ENCODE measurements around the gene ARHGAP22.

Gene ARHGAP22

DNA sequence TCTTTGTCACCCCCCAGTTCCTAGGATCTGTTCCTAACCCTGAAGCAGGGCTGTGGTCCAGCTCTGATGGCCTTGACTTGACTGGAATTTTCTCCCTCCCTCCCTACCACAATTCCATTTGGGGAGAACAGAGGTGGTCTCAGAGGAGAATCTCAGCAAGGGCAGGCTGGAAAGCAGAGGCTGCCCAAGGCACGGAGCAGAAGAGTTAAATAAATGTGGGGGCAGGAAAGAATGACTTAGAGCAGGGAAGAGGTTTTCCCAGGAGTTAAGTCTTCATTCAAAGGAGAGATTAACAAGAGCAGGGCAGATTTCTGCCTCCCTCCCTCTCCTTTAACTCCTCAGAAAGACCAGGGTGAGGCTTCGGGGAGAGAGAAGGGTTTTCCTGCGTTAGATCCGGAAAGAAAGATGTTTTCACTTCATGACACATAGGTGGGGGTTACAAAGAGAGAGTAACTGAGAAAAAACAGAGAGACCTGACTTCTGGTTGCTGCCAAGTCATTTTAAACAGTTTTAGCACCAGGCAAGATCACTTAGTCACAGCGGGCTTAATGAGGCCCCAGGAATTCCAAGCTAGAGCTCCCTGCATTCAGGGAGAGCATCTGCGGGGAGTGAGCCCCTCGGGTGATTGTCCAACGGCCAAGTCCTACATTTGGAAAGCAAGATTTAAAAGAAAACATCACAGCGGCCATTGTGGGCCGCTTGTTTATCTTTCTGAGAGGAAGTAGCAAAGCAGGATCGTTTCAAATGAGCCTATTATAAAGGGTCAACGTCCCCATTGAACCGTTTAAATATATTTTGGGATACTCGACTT is 78.7 kb downstream of the ARHGAP22 start:
- TF ChIP-seq, protein P1, sequence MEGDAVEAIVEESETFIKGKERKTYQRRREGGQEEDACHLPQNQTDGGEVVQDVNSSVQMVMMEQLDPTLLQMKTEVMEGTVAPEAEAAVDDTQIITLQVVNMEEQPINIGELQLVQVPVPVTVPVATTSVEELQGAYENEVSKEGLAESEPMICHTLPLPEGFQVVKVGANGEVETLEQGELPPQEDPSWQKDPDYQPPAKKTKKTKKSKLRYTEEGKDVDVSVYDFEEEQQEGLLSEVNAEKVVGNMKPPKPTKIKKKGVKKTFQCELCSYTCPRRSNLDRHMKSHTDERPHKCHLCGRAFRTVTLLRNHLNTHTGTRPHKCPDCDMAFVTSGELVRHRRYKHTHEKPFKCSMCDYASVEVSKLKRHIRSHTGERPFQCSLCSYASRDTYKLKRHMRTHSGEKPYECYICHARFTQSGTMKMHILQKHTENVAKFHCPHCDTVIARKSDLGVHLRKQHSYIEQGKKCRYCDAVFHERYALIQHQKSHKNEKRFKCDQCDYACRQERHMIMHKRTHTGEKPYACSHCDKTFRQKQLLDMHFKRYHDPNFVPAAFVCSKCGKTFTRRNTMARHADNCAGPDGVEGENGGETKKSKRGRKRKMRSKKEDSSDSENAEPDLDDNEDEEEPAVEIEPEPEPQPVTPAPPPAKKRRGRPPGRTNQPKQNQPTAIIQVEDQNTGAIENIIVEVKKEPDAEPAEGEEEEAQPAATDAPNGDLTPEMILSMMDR (IDR thresholded peaks at IDR 0.05; ENCODE audit: borderline replicate concordance, insufficient read depth, low read depth, low read length) = no peak
- H3K4me3 ChIP-seq (ENCODE audit: low read depth, low read length) = no peak overlapping the region

DNA sequence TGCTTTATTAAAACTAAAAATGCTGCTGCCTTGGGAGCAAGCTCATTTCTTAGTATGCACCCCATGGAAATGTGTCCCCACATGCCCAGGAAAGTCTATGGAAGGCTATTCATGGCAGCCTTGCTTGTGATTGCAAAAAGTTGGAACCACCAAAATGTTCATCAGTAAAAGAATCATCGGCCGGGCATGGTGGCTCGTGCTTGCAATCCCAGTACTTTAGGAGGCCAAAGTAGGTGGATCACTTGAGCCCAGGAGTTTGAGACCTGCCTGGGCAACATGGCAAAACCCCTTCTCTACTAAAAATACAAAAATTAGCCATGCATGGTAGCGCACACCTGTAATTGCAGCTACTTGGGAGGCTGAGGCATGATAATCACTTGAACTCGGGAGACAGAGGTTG is 79.8 kb downstream of the ARHGAP22 start:
- TF ChIP-seq, protein P1 (IDR thresholded peaks at IDR 0.05; ENCODE audit: borderline replicate concordance, insufficient read depth, low read depth, low read length) = no peak
- no peak overlapping the region for H3K4me3 ChIP-seq (ENCODE audit: low read depth, low read length)

DNA sequence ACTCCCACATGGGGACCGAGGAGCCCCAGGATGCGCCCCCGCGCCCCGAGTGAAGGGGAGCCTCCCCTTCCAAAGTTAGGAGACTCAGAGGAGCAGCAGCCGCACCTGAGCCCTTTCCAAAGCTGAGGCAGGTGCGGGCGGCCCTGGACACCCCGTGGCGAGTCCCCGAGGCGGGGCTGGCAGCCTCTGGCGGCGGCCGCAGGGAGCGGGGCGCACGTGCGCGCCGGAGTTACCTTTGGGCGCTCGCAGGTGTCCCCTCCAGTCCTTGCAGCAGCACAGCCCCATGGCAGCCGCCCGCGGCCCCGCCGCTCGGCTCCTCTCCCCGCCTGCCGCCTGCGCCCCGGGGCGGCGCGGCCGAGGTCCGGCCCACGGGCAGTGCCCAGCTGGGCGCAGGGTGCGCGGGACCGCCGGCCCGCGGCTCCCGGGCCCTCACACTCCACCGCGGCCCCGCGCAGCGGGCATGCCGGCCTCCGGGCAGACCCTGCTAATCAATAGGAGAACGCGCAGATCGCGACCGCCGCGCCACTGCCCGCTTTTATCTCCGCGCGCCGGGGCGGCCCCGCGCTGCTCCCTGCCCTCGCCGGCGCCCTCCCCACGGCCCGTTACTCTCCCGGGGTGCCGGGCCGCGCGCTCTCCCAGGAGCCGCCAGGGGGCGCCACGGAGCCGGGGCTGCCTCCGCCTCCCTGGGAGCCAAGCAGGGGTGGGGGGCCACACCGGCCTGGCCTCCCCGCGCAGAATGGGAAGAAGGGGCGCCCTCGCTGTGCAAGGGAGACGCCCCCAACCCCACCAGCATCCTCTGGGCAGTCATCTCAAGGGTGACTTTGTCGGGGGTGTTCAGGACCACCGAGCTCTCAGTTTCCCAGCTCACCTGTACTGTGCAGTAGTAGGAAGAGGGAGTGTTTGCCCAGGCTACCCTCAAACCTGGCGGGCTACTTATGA is 80.8 kb downstream of the ARHGAP22 start:
- TF ChIP-seq, protein P1 (IDR thresholded peaks at IDR 0.05; ENCODE audit: borderline replicate concordance, insufficient read depth, low read depth, low read length) = peak; percentile 66

DNA sequence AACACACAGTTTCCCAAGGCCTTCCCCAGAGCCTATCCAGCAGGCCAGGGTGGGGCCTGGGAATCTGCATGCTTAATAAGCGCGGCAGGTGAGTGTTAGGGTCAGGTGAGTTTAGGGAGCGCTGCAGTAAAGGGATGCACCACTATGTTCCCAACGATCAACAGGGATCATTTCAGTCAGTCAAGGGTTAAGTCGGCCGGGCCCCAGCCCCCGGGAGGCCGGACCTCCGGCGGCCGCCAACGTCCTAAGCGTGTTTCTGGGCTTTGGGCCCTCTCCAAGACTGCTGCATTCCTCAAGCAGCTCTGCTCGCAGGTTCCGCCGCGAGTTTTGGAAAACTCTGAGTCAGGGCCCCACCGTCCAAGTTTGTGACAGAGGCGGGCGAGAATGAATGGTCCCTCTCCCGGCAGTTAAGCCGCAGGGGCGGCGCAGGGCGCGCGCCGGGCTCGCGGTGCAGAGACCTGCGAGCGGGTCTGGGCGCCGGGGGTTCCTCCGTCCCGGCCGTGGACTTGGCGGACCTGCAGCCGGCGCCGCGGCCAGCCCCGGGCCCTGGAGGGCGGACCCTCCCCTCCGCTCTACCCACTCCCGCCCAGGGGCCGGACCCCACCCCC is 81.6 kb downstream of the ARHGAP22 start:
- TF ChIP-seq, protein P1 (IDR thresholded peaks at IDR 0.05; ENCODE audit: borderline replicate concordance, insufficient read depth, low read depth, low read length) = no peak
- H3K4me3 ChIP-seq (ENCODE audit: low read depth, low read length) = no peak overlapping the region

More for the DNA sequence above, 80.8 kb downstream of the ARHGAP22 start:
- H3K4me3 ChIP-seq (ENCODE audit: low read depth, low read length) = no peak overlapping the region

DNA sequence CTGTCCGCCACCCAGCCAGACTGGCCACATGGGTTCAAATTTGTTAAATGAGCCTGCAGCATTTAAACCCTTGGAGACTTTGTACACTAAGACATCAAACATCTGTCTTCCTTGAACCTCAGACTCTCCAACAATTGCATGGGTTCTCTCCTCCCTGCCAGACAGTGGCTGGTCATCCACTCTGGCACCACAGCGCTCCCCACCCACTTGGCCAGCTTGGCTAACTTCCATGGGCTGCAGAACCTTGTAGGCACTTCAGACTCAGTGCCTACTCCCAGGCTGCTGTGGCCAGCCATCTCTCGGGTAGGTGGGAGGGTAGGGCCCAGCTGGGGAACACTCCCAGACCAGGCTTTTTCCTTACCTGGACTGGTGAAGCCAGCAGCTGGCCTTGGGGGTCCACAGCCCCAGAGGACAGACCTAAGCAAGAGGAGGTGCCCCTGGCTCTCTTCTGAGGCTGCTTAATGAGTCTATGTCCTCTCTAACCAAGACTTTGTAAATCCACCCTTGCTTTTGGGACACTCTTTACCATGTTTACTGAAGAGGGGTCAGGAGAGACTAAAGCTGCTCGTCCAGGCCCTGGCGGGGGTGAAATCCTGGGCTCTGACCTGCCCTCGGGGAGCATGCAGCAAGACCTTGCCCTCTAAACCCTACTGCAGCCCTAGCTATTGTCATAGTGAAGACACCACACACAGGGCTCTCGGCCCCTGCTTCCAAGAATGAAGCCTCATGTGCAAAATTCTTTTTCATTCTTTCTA is 82.7 kb downstream of the ARHGAP22 start:
- TF ChIP-seq, protein P1 (IDR thresholded peaks at IDR 0.05; ENCODE audit: borderline replicate concordance, insufficient read depth, low read depth, low read length) = no peak
- no peak overlapping the region for H3K4me3 ChIP-seq (ENCODE audit: low read depth, low read length)

DNA sequence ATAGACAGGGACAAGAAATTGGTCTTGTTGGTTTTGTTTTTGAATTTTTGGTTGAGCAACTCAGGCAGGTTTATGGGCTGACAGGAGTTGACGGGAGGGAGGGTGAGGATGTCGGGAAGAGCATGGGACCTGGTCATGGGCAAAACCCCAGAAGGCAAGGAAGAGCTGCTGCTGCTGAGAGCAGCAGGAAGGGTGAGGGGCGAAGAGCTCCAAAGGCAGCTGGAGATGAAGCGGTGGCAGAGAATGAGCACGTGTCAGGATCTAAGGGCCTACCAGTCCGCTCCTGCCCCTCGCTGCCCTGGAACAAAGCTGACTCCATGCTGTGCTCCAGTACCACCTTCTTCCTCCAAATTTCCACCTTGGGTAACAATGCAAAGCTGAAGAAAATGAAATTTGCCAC is 84.3 kb downstream of the ARHGAP22 start:
- H3K4me3 ChIP-seq (ENCODE audit: low read depth, low read length) = no peak overlapping the region
- TF ChIP-seq, protein P1 (IDR thresholded peaks at IDR 0.05; ENCODE audit: borderline replicate concordance, insufficient read depth, low read depth, low read length) = no peak

All from GM12875 (cell line).